ENCODE measurements around the gene NSD1.

- TF ChIP-seq POLR2AphosphoS5 (IDR thresholded peaks at IDR 0.05), result no peak
- no peak for TF ChIP-seq CTCF (IDR thresholded peaks at IDR 0.05)
Measured at GRCh38 chr5:177175336-177175735, 41.8 kb downstream of the NSD1 start.

Data from gastroesophageal sphincter (tissue), 3 donors.